ENCODE measurements around the gene SPATA1.

The SPATA1 gene

GRCh38 chr1:84615790-84616189 is 109.6 kb downstream of the SPATA1 start:
- no peaks in the 10 kb centered on the region for H3K36me3 ChIP-seq (replicated peaks; ENCODE audit: insufficient read depth, low read length)
- H3F3A ChIP-seq (ENCODE audit: insufficient read depth, low read length): no peaks in the 10 kb centered on the region
- H3K27me3 ChIP-seq (replicated peaks; ENCODE audit: insufficient read depth, low read length): no peaks in the 10 kb centered on the region
- H3K79me2 ChIP-seq (ENCODE audit: low read length): no peaks in the 10 kb centered on the region
- H3K9me3 ChIP-seq (replicated peaks; ENCODE audit: insufficient read depth, low read length): no peaks in the 10 kb centered on the region
- H3K4me1 ChIP-seq (ENCODE audit: low read length): no peaks in the 10 kb centered on the region
- H2AFZ ChIP-seq (ENCODE audit: low read length): no peak overlapping the region
- H3K4me2 ChIP-seq (ENCODE audit: low read depth, low read length): no peak overlapping the region
- H4K20me1 ChIP-seq (ENCODE audit: insufficient read depth, low read length): no peaks in the 10 kb centered on the region
- TF ChIP-seq CTCF (IDR thresholded peaks at IDR 0.05; ENCODE audit: low read length) (no peak), EZH2 (optimal IDR thresholded peaks at IDR 0.05; ENCODE audit: low read depth, low read length) (no peak), EZH2phosphoT487 (IDR thresholded peaks at IDR 0.05; ENCODE audit: low read length) (no peak)
- no peak overlapping the region for H3K4me3 ChIP-seq (ENCODE audit: low read length)
- H3K9ac ChIP-seq (ENCODE audit: low read length): no peak overlapping the region
- no peak overlapping the region for H3K27ac ChIP-seq (ENCODE audit: low read length)
- no peaks in the 10 kb centered on the region for H3K9me2 ChIP-seq (replicated peaks; ENCODE audit: insufficient read depth, low read length)
- DNase-seq: no peak
